GM15510 (cell line): ENCODE data around the gene NR2F1.

ENCODE experiments used
- POLR2A ChIP-seq: IDR thresholded peaks from 3 replicates; pipeline ENCODE4 v1.6.1; 2011; ENCODE audit warnings: borderline replicate concordance; ENCODE audit not compliant: insufficient read length; ENCODE audit errors: extremely low read depth

NR2F1 gene

GRCh38 chr5:93620487-93621326 is 37.7 kb downstream of the NR2F1 start:
- TF ChIP-seq POLR2A = no peak

DNA sequence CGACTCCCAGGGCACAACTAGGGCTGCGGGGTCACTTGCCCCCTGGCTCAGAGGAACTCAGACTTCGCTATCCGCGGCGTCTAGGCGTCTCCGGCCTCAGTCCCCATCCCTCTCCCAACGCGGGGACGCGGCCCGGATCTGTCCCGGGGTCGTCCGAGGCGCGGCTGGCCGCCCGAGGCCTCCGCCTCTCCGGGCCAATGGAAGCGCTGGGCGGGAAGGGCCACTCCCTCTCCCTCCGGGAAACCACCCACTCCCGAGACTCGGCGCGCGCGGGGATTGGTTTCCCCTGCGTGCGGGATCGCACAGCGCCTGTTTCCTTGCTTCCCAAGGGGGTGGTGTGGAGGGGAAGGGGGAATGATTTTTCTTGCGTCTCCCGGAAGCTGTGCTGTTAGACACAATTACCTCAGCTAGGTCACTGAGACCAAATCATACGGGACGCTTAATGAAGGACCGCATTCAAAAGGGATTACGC is 38.3 kb downstream of the NR2F1 start:
- no peak for TF ChIP-seq POLR2A

DNA sequence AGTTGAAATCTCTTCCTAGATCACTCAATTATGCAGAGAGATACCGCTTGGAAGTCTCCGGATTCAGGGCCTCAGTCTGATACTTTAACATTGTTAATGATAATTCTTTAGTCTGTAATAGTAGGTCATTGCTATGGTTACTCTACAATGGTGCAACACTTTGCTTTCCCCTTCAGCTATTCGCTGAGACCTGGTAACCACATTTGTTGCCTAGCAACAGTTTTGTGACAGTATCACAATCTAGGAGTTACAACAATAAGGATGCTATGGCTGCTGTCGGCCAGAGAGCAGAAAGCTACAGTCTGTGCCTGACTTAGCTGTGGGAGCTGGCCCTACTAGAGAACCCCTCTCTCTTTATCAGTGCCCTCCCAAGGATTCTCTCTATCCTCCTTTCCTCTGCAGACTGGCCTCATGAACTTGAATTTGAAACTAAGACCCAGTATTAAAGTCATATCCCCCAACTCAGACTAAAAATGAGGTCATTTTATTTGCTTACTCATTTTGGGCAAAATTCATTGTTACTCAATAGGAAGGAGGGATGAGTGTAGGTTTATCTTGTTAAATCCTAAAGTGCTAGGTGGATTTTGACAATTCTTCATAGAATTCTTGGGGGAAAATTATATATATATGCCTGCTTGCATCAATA is 39.3 kb downstream of the NR2F1 start:
- no peak for TF ChIP-seq POLR2A

DNA sequence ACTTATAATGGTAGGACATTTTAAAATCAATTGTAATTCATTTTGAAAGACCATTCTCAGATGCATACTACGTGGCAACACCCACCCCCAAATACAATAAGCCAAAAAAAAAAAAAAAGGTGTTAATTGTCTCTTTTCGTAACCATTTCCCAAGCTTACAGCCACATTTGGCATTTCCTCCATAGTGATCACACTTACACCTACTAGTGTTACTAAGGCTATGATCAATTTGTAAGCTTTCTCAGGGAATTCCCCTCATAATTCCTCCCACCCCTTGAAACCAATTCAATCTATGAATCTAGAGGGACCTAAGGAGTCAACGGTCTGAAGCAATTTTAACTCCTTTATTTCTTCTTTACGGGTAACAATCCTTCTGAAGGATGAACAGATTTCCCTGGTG is 40.1 kb downstream of the NR2F1 start:
- TF ChIP-seq POLR2A = no peak

DNA sequence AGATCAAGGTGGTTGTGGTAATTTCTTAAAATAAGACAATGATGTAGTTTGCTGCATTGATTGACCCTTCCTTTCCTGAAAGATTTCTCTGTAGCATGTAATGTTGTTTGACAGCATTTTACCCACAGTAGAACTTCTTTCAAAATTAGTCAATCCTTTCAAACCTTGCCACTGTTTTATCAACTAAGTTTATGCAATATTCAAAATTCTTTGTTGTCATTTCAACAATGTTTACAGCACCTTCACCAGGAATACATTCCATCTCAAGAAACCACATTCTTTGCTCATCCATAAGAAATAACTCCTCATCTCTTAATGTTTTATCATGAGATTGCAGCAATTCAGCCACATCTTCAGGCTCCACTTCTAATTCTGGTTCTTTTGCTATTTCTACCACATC is 43.8 kb downstream of the NR2F1 start:
- TF ChIP-seq POLR2A = no peak

GRCh38 chr5:93632327-93632726 is 49.3 kb downstream of the NR2F1 start:
- no peak for TF ChIP-seq POLR2A

- TF ChIP-seq POLR2A = no peak
These were observed 53.0 kb downstream of the NR2F1 start for GRCh38 chr5:93635991-93636390.

DNA sequence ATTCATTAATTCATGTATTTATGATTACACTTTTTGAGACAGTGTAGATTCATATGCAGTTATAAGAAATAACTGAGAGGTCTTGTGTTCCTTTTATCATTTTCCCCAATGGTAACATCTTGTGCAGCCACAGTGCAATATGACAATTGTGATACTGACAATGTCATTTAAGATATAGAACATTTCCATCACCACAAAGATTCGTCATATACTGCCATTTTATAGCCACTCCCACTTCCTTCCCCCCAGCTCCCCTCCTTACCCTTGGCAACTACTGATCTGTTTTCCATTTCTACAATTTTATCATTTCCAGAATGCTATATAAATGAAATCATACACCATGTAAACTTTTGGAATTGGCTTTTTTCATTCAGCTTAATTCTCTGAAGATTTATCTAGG is 53.8 kb downstream of the NR2F1 start:
- TF ChIP-seq POLR2A = no peak

- no peak for TF ChIP-seq POLR2A
These were observed 54.7 kb downstream of the NR2F1 start for GRCh38 chr5:93637697-93638096.

GRCh38 chr5:93642526-93642925 is 59.5 kb downstream of the NR2F1 start:
- TF ChIP-seq POLR2A = no peak
